DMS 273 (cell line): ENCODE results near the gene COL26A1.
A peak's percentile ranks its signal among the peaks of the same experiment; 100 is the strongest.
"Not testable (repeated sequence)": the region's sequence is repeated elsewhere in the genome, so short reads cannot be mapped to it uniquely, and the experiment has no call there.

Experiments used
- DNase-seq: peaks from one replicate; lab custom pipeline; 2025; ENCODE audit not compliant: unreplicated experiment; lab: John Stamatoyannopoulos, UW

COL26A1 gene

DNA sequence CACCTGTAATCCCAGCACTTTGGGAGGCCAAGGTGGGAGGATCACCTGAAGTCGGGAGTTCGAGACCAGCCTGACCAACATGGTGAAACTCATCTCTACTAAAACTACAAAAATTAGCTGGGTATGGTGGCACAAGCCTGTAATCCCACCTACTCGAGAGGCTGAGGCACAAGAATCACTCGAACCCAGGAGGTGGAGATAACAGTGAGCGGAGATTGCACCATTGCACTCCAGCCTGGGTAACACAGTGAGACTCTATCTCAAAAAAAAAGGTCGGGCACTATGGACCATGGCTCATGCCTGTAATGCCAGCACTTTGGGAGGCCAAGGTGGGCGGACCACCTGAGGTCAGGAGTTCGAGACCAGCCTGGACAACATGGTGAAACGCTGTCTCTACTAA, 127.8 kb downstream of the COL26A1 start:
- DNase-seq = not testable (repeated sequence)

DNA sequence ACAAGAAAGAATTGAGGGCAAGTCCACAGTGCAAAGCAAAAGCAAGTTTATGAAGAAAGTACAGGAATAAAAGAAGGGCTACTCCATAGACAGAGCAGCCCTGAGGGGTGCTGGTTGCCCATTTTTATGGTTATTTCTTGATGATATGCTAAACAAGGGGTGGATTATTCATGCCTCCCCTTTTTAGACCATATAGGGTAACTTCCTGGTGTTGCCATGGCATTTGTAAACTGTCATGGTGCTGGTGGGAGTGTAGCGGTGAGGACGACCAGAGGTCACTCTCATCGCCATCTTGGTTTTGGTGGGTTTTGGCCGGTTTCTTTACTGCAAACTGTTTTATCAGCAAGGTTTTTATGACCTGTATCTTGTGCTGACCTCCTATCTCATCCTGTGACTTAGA, 128.8 kb downstream of the COL26A1 start:
- DNase-seq = not testable (repeated sequence)

DNA sequence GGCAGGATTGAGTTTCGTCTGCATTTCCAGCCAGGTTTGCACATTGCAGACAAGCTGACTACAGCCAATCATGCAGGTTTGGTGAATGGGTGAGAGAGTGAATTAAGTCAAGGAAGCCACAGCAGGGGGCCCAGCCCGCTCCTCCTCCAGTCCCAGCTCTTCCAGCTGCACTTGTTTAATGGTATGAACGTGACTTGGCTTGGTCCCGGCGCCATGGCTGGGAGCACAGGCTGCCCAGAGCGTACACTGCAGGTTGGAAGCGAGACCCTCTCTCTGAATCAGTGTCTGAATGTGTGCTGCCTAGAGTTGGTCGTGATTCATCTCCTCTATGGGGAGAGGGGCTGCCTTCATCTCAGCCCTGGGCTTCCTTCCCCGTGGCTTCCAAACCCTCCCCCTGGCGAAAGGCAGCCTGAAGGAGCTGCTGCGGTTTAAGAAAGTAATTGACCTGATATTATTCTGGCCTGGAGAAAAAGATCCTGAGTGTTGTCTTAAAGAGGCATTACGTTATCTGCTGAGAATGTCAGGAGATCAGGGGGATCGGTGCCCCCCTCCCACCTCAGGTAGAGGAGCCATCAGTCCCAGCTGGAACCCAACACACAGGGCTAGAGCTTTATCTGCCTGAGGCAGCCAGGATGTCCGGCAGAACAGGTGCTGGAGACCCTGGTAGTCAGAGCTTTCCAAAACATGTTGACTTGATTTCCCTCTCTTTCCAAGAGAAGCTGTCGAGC, 132.1 kb downstream of the COL26A1 start:
- peak; percentile 81 for DNase-seq

DNA sequence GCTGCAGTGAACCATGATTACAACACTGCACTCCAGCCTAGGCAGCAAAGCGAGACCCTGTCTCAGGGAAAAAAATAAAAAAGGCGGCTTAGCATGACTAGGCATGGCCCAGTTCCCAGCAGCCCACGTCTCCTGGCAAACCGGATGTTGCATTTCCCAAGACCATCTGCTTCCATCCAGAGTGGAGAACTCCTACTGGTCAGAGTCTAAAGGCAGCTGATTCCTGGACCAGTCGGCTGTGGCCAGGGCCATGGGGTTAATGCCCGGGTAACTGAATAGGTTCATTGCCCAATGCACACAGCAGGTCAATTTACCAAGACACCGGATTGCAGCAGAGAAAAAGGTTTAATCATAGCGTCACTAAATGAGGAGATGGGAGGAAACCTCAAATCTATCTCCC, 133.3 kb downstream of the COL26A1 start:
- DNase-seq = peak; percentile 52

DNA sequence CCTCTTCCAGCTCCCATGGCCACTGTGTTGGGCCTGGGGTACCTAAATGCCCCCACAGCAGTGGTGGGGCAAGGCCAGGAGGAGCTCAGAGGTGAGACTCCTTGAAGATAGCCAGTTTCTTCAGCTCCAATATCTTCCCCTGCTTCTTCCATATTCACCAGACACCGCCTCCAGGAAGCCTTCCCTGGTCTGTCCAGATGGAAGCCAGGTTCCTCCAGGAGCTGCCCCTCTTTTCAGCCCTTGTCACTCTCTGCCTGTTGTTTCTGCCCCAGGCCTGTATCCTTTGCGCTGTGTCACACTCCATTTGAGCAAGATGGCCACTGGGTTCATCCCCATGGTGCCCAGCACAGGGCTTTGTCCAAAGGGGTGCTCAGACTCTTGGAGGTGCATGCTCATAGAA, 138.7 kb downstream of the COL26A1 start:
- DNase-seq = no peak

DNA sequence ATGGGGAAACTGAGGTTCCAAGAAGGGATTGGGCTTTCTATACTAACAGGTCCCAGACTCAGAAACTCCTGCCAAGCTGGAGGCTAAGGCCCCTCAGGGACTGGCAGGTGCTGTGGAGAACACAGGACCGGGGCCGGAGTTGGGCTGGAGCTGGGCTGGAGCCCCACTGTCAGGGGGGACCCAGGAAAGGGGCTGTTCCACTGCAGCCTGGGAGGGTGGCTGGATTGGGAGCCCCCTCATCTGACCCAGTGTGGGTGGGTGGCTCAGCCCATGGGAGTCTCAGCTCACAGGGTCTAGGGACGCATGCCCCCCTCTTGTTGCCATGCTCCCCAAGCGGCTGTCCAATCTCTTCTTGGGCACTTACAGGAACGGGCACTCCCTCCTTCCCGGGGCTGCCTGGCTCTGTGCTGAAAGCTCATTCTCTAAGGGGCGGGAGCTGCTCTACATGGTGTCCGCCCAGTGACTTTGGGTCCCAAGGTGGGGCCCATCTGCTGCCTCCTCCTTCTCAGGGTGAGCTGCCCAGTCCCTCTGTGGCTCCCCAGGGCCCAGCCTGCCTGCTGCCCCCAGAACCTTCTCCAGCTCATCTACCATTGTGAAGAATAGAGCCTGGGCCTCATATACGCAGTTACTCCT, 139.9 kb downstream of the COL26A1 start:
- no peak for DNase-seq

DNA sequence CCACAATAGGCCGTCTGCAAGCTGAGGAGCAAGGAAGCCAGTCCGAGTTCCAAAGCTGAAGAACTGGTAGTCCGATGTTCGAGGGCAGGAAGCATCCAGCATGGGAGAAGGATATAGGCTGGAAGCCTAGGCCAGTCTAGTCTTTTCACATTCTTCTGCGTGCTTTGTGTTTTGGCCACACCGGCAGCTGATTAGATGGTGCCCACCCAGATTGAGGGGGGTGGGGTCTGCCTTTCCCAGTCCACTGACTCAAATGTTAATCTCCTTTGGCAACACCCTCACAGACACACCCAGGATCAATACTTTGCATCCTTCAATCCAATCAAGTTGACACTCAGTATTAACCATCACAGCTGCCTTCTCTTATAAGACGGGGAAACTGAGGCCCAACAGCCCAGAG, 142.8 kb downstream of the COL26A1 start:
- DNase-seq = not testable (repeated sequence)

DNA sequence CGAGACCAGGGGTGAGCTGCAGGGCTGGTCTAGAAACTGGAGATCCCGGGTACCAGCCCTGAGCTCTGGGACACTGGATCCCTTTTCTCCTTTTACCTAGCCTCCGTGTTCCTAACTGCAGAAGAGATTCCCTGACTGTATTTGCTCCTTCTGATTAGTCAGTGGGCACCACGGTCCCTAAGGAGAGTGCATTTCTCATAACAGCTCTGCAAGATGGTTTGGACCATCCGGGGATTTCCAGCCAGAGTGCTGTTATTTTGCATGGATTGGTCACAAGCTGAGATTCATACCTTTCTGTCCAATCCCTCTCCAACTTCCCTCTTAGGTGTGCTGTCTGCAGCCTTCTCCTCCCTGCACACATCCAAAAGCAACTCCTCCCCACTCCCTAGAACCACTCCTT, 143.9 kb downstream of the COL26A1 start:
- DNase-seq = no peak

DNA sequence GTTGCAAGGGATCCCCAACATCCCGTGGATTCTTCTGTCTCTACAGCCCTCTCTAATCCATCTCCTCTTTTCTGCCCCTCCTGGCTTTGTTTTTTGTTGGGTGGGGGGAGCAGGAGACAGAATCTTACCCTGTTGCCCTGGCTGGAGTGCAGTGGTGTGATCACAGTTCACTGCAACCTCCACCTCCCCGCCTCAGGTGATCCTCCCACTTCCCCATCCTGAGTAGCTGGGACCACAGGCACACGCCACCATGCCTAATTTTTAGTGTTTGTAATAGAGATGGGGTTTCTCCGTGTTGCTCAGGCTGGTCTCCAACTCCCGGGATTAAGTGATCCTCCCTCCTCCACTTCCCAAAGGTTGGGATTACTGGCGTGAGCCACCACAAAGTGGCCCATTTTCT, 144.7 kb downstream of the COL26A1 start:
- no peak for DNase-seq

DNA sequence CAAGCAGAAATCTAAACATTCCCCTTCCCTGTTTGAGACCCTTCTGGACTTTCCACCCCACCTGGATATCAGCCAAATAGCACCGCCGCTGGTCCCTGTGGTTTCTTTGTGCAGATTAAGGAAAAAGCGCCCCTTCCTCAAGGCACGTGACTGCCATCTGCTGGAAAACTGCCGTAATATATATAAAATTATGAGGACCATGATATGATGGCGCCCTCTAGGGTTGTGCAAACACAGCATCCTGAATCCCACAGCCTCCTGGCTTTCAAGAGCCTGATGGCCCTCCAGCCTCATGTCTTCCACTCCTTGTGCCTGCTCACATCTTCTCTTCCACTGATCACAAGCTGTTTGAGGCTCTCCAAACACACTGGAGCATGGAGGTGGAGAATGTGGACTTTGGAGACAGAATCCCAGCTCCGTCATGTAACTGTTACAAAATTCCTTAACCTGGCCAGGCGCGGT, 145.1 kb downstream of the COL26A1 start:
- DNase-seq = peak; percentile 96

DNA sequence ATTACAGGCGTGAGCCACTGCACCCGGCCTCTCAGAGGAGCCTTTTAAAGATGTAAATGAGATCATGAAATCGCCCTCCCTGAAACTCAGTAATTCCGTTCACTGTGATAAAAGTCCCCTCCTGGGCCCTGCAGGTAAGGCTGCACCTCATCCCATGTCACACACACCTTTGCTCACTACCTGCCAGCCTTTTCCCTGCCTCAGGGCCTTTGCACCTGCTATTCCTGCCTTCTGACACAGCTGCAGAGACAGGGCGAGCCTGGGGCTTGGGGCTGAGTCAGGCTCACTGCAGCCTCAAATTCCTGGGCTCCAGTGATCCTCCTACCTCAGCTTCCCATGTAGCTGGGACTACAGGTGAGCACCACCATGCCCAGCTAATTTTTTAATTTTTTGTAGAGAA, 147.6 kb downstream of the COL26A1 start:
- DNase-seq = no peak

DNA sequence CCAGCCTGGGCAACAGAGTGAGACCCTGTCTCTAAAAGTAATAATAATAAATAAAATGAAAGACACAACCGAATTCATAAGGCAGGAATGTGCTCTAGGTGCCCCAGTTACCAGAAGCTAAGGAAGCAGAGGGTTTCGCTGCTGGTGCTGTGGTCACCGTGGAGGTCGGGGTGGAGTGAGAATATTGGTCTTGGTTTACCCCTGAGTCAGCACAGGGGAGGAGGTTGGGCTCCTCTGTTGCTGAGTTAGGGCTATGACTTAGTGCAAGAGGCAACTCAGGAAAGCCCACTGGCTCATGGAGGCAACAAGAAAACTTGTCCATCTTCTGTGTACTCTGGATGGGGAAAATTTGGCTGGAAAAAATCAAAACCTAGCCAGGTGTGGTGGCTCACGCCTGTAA, 149.3 kb downstream of the COL26A1 start:
- DNase-seq = no peak

DNA sequence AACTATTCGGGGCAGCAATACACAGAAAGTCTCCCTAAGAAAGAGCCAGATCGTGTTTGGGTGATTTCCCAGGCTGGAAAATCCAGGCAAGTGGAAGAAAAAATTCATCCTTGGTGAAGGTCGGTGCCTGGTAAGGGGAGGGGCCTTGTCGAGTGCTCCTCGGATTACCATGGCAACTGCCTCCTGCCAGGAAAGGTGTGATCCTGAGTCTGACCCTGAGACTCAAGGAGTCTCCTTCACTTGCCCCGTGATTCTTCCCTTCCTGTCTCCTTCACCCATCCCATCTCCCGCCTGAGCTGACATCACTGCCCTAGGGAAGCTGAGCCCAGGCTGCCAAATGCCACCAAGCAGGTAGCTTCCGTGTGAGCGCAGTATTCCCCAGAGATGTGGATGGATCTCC, 154.2 kb downstream of the COL26A1 start:
- DNase-seq = no peak

DNA sequence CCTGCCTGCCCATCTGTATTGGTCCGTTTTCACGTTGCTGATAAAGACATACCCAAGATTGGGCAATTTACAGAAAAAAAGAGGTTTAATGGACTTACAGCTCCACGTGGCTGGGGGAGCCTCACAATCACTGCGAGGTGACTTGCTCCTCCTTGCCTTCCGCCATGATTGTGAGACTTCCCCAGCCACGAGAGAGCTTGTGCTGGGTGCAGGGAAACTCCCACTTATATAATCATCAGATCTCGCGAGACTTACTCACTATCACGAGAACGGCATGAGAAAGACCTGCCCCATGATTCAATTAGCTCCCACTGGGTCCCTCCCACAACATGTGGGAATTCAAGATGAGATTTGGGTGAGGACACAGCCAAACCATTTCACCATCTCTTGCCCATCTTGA, 154.6 kb downstream of the COL26A1 start:
- DNase-seq = no peak

DNA sequence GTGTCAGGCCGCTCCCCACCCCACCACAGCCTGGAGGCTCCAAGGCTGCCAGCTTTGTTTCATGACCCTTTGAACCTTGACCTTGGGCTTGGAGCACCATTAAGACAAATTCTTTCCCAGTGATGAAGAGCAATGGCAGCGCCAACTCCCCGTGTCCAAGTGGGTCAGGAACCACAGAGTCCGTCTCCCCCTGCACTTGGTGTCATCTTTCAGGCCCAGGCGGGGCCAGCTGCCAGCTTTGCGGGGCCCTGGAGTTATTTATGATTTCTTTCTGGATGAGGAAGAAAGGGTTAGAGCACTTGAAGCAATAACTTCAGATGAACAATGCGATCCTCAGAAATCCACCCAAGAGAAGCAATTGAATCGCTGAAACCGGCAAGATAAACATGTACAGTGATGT, 155.7 kb downstream of the COL26A1 start:
- DNase-seq = peak; percentile 44

DNA sequence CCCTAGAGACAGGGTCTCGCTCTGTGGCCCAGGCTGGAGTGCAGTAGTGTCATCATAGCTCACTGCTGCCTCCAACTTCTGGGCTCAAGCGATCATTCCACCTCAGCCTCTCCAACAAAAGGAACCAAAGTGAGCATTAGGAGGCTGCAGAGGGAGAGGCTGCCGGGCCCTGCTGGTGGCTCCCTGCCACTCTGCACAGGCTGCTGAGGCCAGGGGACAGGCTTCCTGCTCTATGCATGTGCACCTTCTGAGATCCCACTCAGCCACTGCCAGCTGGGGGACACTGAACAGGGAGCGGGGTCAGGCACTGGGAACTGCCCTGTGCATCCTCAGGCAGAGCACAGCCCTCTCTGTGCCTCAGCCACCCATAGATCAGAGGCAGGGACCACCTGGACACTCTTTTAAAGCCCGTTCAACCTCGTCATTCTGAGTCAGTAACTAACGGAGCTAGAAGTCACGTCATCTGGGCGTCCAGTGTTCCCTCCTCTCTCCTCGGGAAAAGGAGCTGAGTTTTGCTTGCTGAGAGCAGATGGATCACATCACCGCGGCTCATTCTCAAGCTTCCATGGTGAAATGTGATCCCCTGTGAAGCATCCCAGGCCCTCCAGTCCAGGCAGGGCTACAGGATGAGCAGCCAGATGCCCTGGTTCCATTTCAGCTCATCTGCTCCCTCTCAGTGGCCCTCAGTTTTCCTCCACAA, 156.8 kb downstream of the COL26A1 start:
- peak; percentile 95 for DNase-seq

DNA sequence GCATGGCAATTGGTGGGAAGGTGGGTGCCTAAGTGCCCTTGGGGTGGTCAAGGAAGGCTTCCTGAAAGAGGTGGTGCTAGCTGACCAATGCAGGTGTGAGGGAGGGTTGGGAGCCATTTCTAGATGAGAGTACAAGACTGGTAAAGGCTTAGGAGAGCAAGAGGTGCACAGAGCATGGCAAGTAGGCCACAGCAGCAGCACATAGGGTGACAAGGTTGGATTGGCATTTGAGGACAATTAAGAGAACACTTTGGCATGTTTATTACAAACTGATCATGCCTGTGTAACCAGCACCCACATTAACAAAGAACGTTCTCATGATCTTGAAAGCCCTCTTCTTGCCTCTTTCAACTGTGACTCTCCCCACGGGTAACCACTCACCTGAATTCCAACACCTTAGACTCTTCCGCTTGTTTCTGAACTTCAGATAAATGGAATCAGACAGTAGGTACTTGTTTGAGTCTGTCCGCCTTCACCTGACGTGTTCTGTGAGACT, 158.8 kb downstream of the COL26A1 start:
- no peak for DNase-seq

DNA sequence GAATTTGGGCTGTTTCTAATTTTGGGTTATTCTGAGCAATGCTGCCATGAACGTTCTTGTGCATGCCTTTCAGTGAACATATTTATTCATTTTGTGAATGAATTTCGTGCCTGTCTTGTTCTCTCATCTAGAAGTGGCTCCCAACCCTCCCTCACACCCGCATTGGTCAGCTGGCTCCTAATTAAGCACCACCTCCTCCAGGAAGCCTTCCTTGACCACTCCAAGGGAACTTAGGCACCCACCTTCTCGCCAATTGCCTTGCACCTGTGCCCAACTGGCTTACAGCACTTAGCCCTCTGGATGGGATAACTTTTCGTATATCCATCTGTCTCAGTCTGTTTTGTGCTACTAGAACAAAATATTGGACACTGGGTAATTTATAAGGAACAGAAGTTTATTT, 159.3 kb downstream of the COL26A1 start:
- DNase-seq = no peak

DNA sequence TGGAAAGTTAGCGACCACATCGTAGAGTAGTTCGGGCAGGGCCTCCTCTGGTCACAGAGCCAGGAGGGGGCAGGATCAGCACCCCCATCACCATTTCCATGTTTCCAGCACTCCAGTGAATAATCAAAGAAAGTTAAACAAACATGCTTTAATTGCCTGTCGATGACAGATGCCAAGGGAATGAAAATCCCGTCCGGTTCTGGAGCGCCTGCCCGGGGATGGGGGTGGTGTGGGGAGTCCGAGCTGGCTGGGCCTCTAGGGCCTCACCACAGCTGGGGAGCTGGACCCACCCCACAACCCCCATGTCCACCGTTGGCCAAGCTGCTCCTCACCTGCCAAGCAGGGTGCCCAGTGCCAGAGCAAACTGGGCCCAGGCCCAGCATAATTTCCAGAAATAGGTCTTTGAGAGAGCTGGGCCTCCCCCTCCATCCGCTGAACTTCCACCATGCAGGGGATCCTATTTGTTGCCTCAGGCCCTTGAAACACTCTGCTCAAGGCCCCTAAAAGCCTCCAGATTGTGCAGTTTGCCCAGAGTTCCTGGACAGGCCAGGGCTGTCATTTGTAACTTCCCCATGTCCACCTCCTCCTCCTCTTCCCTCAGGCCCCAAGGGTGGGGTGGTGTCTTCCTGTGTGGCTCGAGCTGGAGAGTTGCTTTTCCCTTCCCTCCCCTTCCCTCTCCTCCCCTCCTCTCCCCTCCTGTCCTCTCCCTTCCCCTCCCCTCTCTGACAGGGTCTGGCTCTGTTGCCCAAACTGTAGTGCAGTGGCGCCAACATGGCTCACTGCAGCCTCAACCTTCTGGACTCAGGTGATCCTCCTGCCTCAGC, 165.4 kb downstream of the COL26A1 start:
- peak; percentile 68 for DNase-seq

DNA sequence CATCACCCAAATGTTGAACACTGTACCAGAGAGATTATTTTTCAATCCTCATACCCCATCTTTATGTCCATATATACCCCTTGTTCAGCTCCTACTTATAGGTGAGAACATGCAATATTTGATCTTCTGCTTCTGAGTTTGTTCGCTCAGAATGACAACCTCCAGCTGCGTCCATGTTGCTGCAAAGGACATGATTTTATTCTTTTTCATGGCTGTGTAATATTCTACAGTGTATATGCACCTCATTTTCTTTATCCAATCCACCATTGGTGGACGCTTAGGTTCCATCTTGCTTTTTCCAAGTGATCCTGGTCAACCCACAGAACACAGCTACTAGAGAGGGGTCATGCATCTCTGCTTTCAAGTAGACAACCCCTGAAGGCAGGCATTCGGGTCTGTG, 166.9 kb downstream of the COL26A1 start:
- DNase-seq = no peak

DNA sequence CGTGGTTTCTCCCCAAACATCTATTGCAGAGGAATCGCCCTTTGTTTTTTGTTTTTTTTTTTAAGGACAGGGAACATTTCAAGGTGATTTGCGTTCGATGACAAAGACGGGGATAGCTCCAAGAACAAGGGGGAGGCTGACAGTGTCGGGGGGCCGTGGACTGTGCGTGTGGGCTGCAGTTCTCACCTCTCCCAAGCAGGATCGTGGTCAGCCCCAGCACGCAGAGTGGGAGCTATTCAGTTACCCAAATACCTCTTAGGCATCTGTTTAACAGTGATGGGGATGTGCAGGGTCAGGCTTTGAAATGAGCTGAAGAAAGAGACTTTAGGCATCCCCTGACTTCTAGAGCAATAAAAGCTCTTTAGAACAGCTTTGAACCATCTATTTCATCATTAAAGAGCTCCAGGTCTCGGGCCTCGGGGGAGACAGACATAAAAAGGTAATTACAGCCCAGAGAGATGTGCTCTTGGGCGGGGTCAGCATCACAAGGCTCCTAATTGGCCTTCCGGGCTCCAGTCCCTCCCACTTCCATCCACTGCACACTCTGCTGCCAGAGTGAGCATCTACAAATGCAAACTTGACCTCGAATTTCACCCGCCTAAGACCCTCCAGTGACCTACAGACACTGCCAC, 169.2 kb downstream of the COL26A1 start:
- DNase-seq = peak; percentile 39
